ENCODE results near the gene GPR153.

Gene GPR153

GRCh38 chr1:6207075-6207885 is 53.6 kb downstream of the GPR153 start:
- no peak overlapping the region for H3K4me3 ChIP-seq (ENCODE audit: low read depth, low read length)

- no peak overlapping the region for H3K4me3 ChIP-seq (ENCODE audit: low read depth, low read length)
Measured at GRCh38 chr1:6206520-6206855, 54.4 kb downstream of the GPR153 start.

GRCh38 chr1:6205849-6206519 is 54.9 kb downstream of the GPR153 start, which contains the start of gene RNF207:
Gene RNF207, plus strand, starts transcription at chr1:6206119. Its CDS starts 417 bp downstream, at chr1:6206536.
- H3K4me3 ChIP-seq (ENCODE audit: low read depth, low read length): peak within 1 kb of the TSS; percentile 35

- H3K4me3 ChIP-seq (ENCODE audit: low read depth, low read length): no peak overlapping the region
Measured at GRCh38 chr1:6202256-6202655, 58.6 kb downstream of the GPR153 start.

GRCh38 chr1:6200188-6200809 is 60.6 kb downstream of the GPR153 start:
- peak overlapping the region; percentile 99 for H3K4me3 ChIP-seq (ENCODE audit: low read depth, low read length)

- H3K4me3 ChIP-seq (ENCODE audit: low read depth, low read length): peak within 1 kb of the TSS; percentile 99
Measured at GRCh38 chr1:6199298-6200187, 61.4 kb downstream of the GPR153 start, which contains the start of gene RPL22. Gene RPL22, minus strand, starts transcription at chr1:6199595. Its CDS starts 22 bp downstream, at chr1:6199573.

GRCh38 chr1:6198646-6199297 is 62.1 kb downstream of the GPR153 start:
- H3K4me3 ChIP-seq (ENCODE audit: low read depth, low read length): peak overlapping the region; percentile 99

- peak overlapping the region; percentile 99 for H3K4me3 ChIP-seq (ENCODE audit: low read depth, low read length)
Measured at GRCh38 chr1:6197746-6198427, 63.0 kb downstream of the GPR153 start.

All from iPS-11a (cell line).